Subcutaneous adipose tissue (tissue), 4 donors: ENCODE data around the gene ASTN1. TPM values are rescaled to one million over a fixed set of nuclear protein-coding genes. Genes with fewer than 3 reads are reported as not detected.

ENCODE experiments used
- CTCF ChIP-seq: fragments of 450-650 bp; IDR thresholded peaks from one replicate; pipeline ENCODE4 v1.5.1; 2016; ENCODE audit warnings: low read depth, mild to moderate bottlenecking, control low read depth, antibody characterized with exemption, moderate library complexity
- total RNA-seq, 4 donors: library from RNA; depleted of rRNA; stranded (reverse); fragments of >200 nt; gene quantifications; one replicate each; pipeline ENCODE4 v1.1.0, GENCODE V29; 2016

ASTN1 gene
- total RNA-seq, 4 donors from 2014 or later = 0.33 TPM; not detected in 3

GRCh38 chr1:176876966-176877515 lies 287.5 kb downstream of the ASTN1 start:
- no peak for TF ChIP-seq CTCF

- TF ChIP-seq CTCF = no peak
Observed at GRCh38 chr1:176869577-176869976, 294.9 kb downstream of the ASTN1 start.

GRCh38 chr1:176866011-176866714 lies 298.3 kb downstream of the ASTN1 start:
- TF ChIP-seq CTCF = no peak

- TF ChIP-seq CTCF = no peak
Observed at GRCh38 chr1:176864211-176864610, 300.3 kb downstream of the ASTN1 start.

GRCh38 chr1:176863613-176864012 lies 300.9 kb downstream of the ASTN1 start:
- no peak for TF ChIP-seq CTCF

- TF ChIP-seq CTCF = no peak
Observed at GRCh38 chr1:176858433-176858916, 306.0 kb downstream of the ASTN1 start.

GRCh38 chr1:176857632-176858031 lies 306.9 kb downstream of the ASTN1 start:
- no peak for TF ChIP-seq CTCF
